ENCODE data around the gene ARHGAP19.

DNA sequence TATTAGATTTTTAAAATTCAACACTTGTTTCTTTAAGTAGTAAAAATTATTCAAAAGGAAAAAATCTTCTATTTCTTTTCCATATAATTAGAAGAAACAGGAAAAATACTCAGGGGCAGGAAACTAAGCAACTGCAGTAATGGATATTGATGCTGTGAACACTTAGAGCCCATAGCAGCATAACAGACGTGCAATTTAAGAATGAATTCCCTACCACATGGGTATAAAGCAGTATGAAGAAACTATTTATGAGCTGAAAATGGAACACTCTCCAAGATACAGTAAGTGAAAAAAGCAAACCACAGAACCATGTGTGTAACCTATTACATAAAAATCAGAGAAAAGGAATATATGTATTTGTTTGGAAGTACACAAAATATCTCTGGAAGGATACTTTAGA is 30.8 kb downstream of the ARHGAP19 start:
- TF ChIP-seq, protein P1, sequence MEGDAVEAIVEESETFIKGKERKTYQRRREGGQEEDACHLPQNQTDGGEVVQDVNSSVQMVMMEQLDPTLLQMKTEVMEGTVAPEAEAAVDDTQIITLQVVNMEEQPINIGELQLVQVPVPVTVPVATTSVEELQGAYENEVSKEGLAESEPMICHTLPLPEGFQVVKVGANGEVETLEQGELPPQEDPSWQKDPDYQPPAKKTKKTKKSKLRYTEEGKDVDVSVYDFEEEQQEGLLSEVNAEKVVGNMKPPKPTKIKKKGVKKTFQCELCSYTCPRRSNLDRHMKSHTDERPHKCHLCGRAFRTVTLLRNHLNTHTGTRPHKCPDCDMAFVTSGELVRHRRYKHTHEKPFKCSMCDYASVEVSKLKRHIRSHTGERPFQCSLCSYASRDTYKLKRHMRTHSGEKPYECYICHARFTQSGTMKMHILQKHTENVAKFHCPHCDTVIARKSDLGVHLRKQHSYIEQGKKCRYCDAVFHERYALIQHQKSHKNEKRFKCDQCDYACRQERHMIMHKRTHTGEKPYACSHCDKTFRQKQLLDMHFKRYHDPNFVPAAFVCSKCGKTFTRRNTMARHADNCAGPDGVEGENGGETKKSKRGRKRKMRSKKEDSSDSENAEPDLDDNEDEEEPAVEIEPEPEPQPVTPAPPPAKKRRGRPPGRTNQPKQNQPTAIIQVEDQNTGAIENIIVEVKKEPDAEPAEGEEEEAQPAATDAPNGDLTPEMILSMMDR (IDR thresholded peaks at IDR 0.05) = no peak
- TF ChIP-seq POLR2A (IDR thresholded peaks at IDR 0.05; ENCODE audit: low read depth) = no peak
- TF ChIP-seq POLR2AphosphoS5 (IDR thresholded peaks at IDR 0.05) = no peak

Data from esophagus muscularis mucosa (tissue), 3 donors.